Measurements from ENCODE around the gene LILRB5.
A peak's percentile ranks its signal among the peaks of the same experiment; 100 is the strongest.
"Not testable (repeated sequence)": the region's sequence is repeated elsewhere in the genome, so short reads cannot be mapped to it uniquely, and the experiment has no call there.

LILRB5 gene

GRCh38 chr19:54239491-54240371 lies 17.3 kb downstream of the LILRB5 start:
- not testable (repeated sequence) for DNase-seq (ENCODE audit: low read depth in 1 of 2, low spot score in 1 of 2); H3K4me3 ChIP-seq (replicated peaks; ENCODE audit: insufficient read depth, low read length); H3K27ac ChIP-seq (replicated peaks); H3K27me3 ChIP-seq (ENCODE audit: insufficient read depth, poor library complexity, severe bottlenecking)

GRCh38 chr19:54233941-54234340 lies 23.1 kb downstream of the LILRB5 start:
- no peak for DNase-seq (ENCODE audit: low read depth in 1 of 2, low spot score in 1 of 2)
- Histone ChIP-seq H3K27ac (replicated peaks) (no peak overlapping the region), H3K27me3 (ENCODE audit: insufficient read depth, poor library complexity, severe bottlenecking) (peaks cover 2% of the 10 kb centered on the region)

GRCh38 chr19:54231077-54231931 lies 25.8 kb downstream of the LILRB5 start:
- peaks cover 2% of the 10 kb centered on the region for H3K27me3 ChIP-seq (ENCODE audit: insufficient read depth, poor library complexity, severe bottlenecking)
- H3K4me3 ChIP-seq (replicated peaks; ENCODE audit: insufficient read depth, low read length): no peak overlapping the region
- DNase-seq (ENCODE audit: low read depth in 1 of 2, low spot score in 1 of 2): peak; percentile 71 to 78
- TF ChIP-seq SPI1 (IDR thresholded peaks at IDR 0.05; ENCODE audit: borderline replicate concordance, low read depth) (no peak), CTCF (IDR thresholded peaks at IDR 0.05; ENCODE audit: insufficient read depth, low read length) (peak; percentile 87)
- no peak overlapping the region for H3K27ac ChIP-seq (replicated peaks)

More at GRCh38 chr19:54233941-54234340, 23.1 kb downstream of the LILRB5 start:
- no peak for TF ChIP-seq GABPA (IDR thresholded peaks at IDR 0.05; ENCODE audit: low read depth)
- no peak for TF ChIP-seq POLR2AphosphoS5 (IDR thresholded peaks at IDR 0.05; ENCODE audit: low read depth)
- TF ChIP-seq, protein P1, sequence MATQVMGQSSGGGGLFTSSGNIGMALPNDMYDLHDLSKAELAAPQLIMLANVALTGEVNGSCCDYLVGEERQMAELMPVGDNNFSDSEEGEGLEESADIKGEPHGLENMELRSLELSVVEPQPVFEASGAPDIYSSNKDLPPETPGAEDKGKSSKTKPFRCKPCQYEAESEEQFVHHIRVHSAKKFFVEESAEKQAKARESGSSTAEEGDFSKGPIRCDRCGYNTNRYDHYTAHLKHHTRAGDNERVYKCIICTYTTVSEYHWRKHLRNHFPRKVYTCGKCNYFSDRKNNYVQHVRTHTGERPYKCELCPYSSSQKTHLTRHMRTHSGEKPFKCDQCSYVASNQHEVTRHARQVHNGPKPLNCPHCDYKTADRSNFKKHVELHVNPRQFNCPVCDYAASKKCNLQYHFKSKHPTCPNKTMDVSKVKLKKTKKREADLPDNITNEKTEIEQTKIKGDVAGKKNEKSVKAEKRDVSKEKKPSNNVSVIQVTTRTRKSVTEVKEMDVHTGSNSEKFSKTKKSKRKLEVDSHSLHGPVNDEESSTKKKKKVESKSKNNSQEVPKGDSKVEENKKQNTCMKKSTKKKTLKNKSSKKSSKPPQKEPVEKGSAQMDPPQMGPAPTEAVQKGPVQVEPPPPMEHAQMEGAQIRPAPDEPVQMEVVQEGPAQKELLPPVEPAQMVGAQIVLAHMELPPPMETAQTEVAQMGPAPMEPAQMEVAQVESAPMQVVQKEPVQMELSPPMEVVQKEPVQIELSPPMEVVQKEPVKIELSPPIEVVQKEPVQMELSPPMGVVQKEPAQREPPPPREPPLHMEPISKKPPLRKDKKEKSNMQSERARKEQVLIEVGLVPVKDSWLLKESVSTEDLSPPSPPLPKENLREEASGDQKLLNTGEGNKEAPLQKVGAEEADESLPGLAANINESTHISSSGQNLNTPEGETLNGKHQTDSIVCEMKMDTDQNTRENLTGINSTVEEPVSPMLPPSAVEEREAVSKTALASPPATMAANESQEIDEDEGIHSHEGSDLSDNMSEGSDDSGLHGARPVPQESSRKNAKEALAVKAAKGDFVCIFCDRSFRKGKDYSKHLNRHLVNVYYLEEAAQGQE (IDR thresholded peaks at IDR 0.05; ENCODE audit: insufficient replicate concordance, low read depth): no peak
- TF ChIP-seq CTCF (IDR thresholded peaks at IDR 0.05; ENCODE audit: insufficient read depth, low read length): no peak
- TF ChIP-seq SPI1 (IDR thresholded peaks at IDR 0.05; ENCODE audit: borderline replicate concordance, low read depth): no peak
- H3K4me3 ChIP-seq (replicated peaks; ENCODE audit: insufficient read depth, low read length): no peak overlapping the region

GRCh38 chr19:54230031-54230430 lies 27.0 kb downstream of the LILRB5 start:
- Histone ChIP-seq H3K27me3 (ENCODE audit: insufficient read depth, poor library complexity, severe bottlenecking) (no peaks in the 10 kb centered on the region), H3K27ac (replicated peaks) (no peak overlapping the region)

More at GRCh38 chr19:54230031-54230430, 27.0 kb downstream of the LILRB5 start:
- TF ChIP-seq, protein P1 (IDR thresholded peaks at IDR 0.05; ENCODE audit: insufficient replicate concordance, low read depth): no peak
- TF ChIP-seq GABPA (IDR thresholded peaks at IDR 0.05; ENCODE audit: low read depth): no peak
- TF ChIP-seq POLR2AphosphoS5 (IDR thresholded peaks at IDR 0.05; ENCODE audit: low read depth): no peak
- TF ChIP-seq SPI1 (IDR thresholded peaks at IDR 0.05; ENCODE audit: borderline replicate concordance, low read depth): no peak
- TF ChIP-seq CTCF (IDR thresholded peaks at IDR 0.05; ENCODE audit: insufficient read depth, low read length): no peak
- no peak for DNase-seq (ENCODE audit: low read depth in 1 of 2, low spot score in 1 of 2)
- H3K4me3 ChIP-seq (replicated peaks; ENCODE audit: insufficient read depth, low read length): no peak overlapping the region

Data from HL-60 (cell line).